Fibroblast of the conjunctiva (primary cell): ENCODE results near the gene GALK2.
"Not testable (repeated sequence)": the region's sequence is repeated elsewhere in the genome, so short reads cannot be mapped to it uniquely, and the experiment has no call there.

Source experiments
- DNase-seq: peaks from one replicate; pipeline ENCODE4 v3.0.0-alpha.2; 2010; ENCODE audit warnings: low read depth

The GALK2 gene

GRCh38 chr15:49343546-49343945 lies 173.5 kb downstream of the GALK2 start:
- no peak for DNase-seq

- DNase-seq = not testable (repeated sequence)
Observed at GRCh38 chr15:49354439-49354838, 184.4 kb downstream of the GALK2 start.

- DNase-seq = peak; percentile 20
Observed at GRCh38 chr15:49361370-49361769, 191.3 kb downstream of the GALK2 start.

DNA sequence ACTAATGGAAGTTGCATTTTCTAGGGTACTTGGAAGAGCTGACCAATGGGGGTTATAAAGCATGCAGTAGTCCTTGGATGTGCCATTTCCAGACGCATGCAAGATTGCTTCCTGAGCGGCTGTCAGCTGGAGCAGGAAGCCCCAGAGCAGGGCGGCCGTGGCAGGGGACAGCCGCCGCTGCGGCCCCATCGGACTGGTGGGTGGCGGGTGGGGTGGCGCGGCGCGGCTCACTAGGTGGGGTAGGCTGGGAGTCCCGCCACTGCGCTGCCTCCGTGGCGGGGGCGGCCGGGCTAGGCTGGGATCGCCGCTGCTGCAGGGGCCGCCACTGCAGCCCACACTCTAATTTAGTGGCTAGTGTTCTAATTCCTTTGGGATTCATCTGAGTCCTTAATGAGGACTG lies 196.4 kb downstream of the GALK2 start:
- no peak for DNase-seq

GRCh38 chr15:49370782-49371181 lies 200.7 kb downstream of the GALK2 start:
- peak; percentile 23 for DNase-seq

DNA sequence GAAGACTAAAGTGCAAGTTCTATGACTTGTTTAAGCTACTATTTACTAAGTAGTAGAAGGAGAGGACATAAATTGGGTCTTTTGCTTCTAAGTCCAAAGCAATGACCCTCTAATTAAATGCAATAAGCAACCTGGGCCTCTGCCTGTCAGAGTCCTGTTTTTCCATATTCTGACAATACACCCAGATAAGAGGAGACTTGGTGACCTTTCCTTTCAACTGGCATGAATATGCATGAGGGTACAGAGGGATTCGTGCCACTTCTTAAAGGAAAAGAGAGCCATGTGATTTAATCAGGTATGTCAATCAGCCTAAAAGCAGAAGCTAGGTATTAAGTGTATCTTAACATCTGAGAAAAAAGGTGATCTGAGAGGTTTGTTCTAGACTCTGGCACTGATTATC lies 202.3 kb downstream of the GALK2 start:
- no peak for DNase-seq

- no peak for DNase-seq
Observed at GRCh38 chr15:49379996-49380395, 209.9 kb downstream of the GALK2 start.

DNA sequence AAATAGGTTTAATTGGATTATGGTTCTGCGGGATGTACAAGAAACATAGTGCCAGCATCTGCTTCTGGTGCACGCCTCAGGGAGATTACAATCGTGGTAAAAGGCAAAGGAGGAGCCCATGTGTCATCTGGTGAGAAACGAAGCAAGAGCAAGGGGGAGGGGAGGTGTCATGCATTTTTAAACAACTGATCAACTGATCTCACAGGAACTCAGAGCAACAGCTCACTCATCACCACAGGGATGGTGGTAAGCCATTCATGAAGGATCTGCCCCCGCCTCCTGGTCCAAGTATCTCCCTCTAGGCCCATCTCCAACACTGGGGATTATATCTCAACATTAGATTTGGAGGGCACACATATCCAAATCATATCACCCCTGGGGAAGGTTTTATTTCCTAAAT lies 210.9 kb downstream of the GALK2 start:
- DNase-seq = no peak
